DLD1 (cell line): ENCODE data around the gene GGA1.

Source experiments
- in situ Hi-C: cut with HindIII; loops from 2 replicates; pipeline ENCODE4 v1.10.0; 2017; ENCODE audit warnings: low sequenced_read_pairs

Gene GGA1

GRCh38 chr22:37669586-37669985 is 61.0 kb downstream of the GGA1 start:
- in situ Hi-C loops = no loop called here

GRCh38 chr22:37672206-37672919 is 63.7 kb downstream of the GGA1 start:
- in situ Hi-C loops = no loop called here

- in situ Hi-C loops = no loop called here
Measured at GRCh38 chr22:37672920-37673455, 64.4 kb downstream of the GGA1 start.

GRCh38 chr22:37674248-37674647 is 65.6 kb downstream of the GGA1 start:
- in situ Hi-C loops = no loop called here

- in situ Hi-C loops = no loop called here
Measured at GRCh38 chr22:37674951-37675929, 66.6 kb downstream of the GGA1 start, which contains the start of gene LGALS1. Gene LGALS1 (plus strand): TSS chr22:37675636. CDS start chr22:37675703, 67 bp downstream.

- in situ Hi-C loops = no loop called here
Measured at GRCh38 chr22:37675930-37676735, 67.5 kb downstream of the GGA1 start.

- in situ Hi-C loops = no loop called here
Measured at GRCh38 chr22:37676736-37677492, 68.3 kb downstream of the GGA1 start.

- in situ Hi-C loops = no loop called here
Measured at GRCh38 chr22:37677493-37677974, 68.9 kb downstream of the GGA1 start.

GRCh38 chr22:37678372-37678771 is 69.7 kb downstream of the GGA1 start:
- in situ Hi-C loops = no loop called here

GRCh38 chr22:37679670-37680069 is 71.0 kb downstream of the GGA1 start:
- in situ Hi-C loops = no loop called here

- in situ Hi-C loops = no loop called here
Measured at GRCh38 chr22:37680191-37680851, 71.7 kb downstream of the GGA1 start.

- in situ Hi-C loops = no loop called here
Measured at GRCh38 chr22:37681001-37681424, 72.4 kb downstream of the GGA1 start.

GRCh38 chr22:37681556-37682049 is 73.0 kb downstream of the GGA1 start:
- in situ Hi-C loops = no loop called here
